Loucy (cell line): Measurements from ENCODE around the gene MYCBPAP.

Experiments used
- CTCF ChIP-seq: fragments of 200-600 bp; sonication (generic); conservative IDR thresholded peaks from 2 replicates; pipeline ENCODE4 v1.5.1; 2014; ENCODE audit warnings: mild to moderate bottlenecking, antibody characterized with exemption, low read length
- EZH2phosphoT487 ChIP-seq: fragments of 200-600 bp; IDR thresholded peaks from 2 replicates; pipeline ENCODE4 v1.6.1; 2018; ENCODE audit warnings: antibody characterized with exemption, mild to moderate bottlenecking, moderate library complexity, borderline replicate concordance

GRCh38 chr17:50488880-50489279, 19.4 kb upstream of the MYCBPAP start:
- TF ChIP-seq CTCF (no peak), EZH2phosphoT487 (no peak)
